ENCODE results near the gene AUTS2.

Gene AUTS2

GRCh38 chr7:70460562-70460961, 862.3 kb downstream of the AUTS2 start:
- DNase-seq = no peak

GRCh38 chr7:70463352-70463938, 865.2 kb downstream of the AUTS2 start:
- no peak for DNase-seq

- no peak for DNase-seq
These were observed 868.6 kb downstream of the AUTS2 start for GRCh38 chr7:70466725-70467364.

- DNase-seq = no peak
These were observed 872.5 kb downstream of the AUTS2 start for GRCh38 chr7:70470746-70471145.

GRCh38 chr7:70472601-70473237, 874.4 kb downstream of the AUTS2 start:
- no peak for DNase-seq

- DNase-seq = no peak
These were observed 876.5 kb downstream of the AUTS2 start for GRCh38 chr7:70474639-70475234.

GRCh38 chr7:70477036-70478010, 879.0 kb downstream of the AUTS2 start:
- no peak for DNase-seq

- DNase-seq = no peak
These were observed 881.1 kb downstream of the AUTS2 start for GRCh38 chr7:70479153-70480021.

- no peak for DNase-seq
These were observed 882.8 kb downstream of the AUTS2 start for GRCh38 chr7:70480927-70481569.

- DNase-seq = no peak
These were observed 883.4 kb downstream of the AUTS2 start for GRCh38 chr7:70481570-70482123.

- no peak for DNase-seq
These were observed 886.0 kb downstream of the AUTS2 start for GRCh38 chr7:70484255-70484654.

GRCh38 chr7:70486977-70487376, 888.7 kb downstream of the AUTS2 start:
- no peak for DNase-seq

GRCh38 chr7:70487428-70487827, 889.2 kb downstream of the AUTS2 start:
- DNase-seq = no peak

- no peak for DNase-seq
These were observed 889.6 kb downstream of the AUTS2 start for GRCh38 chr7:70487886-70488285.

- no peak for DNase-seq
These were observed 891.5 kb downstream of the AUTS2 start for GRCh38 chr7:70489813-70490212.

GRCh38 chr7:70492625-70493024, 894.4 kb downstream of the AUTS2 start:
- no peak for DNase-seq

GRCh38 chr7:70494225-70495032, 896.2 kb downstream of the AUTS2 start:
- DNase-seq = no peak

GRCh38 chr7:70495033-70495376, 896.7 kb downstream of the AUTS2 start:
- no peak for DNase-seq

- no peak for DNase-seq
These were observed 899.5 kb downstream of the AUTS2 start for GRCh38 chr7:70497793-70498192.

Measured in GF-D8 (cell line).